ENCODE measurements around the gene SPATC1L.

SPATC1L gene

DNA sequence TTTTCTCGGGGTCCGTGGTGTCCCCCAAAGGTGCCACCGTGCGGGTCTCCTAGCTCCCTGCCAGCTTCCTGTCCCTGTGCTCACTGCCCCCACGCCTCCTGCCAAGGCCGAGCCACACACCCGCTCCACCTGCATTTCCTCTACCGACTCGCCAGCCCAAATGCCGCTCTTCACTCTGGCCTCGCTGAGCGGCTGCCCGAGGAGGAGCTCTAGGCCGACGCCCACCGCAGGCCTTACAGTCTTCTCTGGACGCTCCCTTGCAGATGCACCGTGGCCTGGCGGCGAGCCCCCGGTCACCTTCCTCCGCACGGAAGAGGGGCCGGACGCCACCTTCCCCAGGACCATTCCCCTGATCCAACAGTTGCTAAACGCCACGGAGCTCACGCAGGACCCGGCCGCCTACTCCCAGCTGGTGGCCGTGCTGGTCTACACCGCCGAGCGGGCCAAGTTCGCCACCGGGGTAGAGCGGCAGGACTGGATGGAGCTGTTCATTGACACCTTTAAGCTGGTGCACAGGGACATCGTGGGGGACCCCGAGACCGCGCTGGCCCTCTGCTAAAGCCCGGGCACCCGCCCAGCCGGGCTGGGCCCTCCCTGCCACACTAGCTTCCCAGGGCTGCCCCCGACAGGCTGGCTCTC is 55.2 kb downstream of the SPATC1L start:
- no peak for DNase-seq (ENCODE audit: low read depth, low spot score)
- TF ChIP-seq, protein P1, sequence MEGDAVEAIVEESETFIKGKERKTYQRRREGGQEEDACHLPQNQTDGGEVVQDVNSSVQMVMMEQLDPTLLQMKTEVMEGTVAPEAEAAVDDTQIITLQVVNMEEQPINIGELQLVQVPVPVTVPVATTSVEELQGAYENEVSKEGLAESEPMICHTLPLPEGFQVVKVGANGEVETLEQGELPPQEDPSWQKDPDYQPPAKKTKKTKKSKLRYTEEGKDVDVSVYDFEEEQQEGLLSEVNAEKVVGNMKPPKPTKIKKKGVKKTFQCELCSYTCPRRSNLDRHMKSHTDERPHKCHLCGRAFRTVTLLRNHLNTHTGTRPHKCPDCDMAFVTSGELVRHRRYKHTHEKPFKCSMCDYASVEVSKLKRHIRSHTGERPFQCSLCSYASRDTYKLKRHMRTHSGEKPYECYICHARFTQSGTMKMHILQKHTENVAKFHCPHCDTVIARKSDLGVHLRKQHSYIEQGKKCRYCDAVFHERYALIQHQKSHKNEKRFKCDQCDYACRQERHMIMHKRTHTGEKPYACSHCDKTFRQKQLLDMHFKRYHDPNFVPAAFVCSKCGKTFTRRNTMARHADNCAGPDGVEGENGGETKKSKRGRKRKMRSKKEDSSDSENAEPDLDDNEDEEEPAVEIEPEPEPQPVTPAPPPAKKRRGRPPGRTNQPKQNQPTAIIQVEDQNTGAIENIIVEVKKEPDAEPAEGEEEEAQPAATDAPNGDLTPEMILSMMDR (IDR thresholded peaks at IDR 0.05; ENCODE audit: low read depth, low read length), result no peak
- in situ Hi-C loops (cut with HindIII; ENCODE audit: low sequenced_read_pairs), result no loop called here

GRCh38 chr21:46128106-46128932 is 55.9 kb downstream of the SPATC1L start:
- in situ Hi-C loops (cut with HindIII; ENCODE audit: low sequenced_read_pairs), result no loop called here
- no peak overlapping the region for H3K4me3 ChIP-seq (ENCODE audit: low read depth, low read length)
- no peak for DNase-seq (ENCODE audit: low read depth, low spot score)
- TF ChIP-seq, protein P1 (IDR thresholded peaks at IDR 0.05; ENCODE audit: low read depth, low read length), result no peak

More for the DNA sequence above, 55.2 kb downstream of the SPATC1L start:
- H3K4me3 ChIP-seq (ENCODE audit: low read depth, low read length), result no peak overlapping the region

DNA sequence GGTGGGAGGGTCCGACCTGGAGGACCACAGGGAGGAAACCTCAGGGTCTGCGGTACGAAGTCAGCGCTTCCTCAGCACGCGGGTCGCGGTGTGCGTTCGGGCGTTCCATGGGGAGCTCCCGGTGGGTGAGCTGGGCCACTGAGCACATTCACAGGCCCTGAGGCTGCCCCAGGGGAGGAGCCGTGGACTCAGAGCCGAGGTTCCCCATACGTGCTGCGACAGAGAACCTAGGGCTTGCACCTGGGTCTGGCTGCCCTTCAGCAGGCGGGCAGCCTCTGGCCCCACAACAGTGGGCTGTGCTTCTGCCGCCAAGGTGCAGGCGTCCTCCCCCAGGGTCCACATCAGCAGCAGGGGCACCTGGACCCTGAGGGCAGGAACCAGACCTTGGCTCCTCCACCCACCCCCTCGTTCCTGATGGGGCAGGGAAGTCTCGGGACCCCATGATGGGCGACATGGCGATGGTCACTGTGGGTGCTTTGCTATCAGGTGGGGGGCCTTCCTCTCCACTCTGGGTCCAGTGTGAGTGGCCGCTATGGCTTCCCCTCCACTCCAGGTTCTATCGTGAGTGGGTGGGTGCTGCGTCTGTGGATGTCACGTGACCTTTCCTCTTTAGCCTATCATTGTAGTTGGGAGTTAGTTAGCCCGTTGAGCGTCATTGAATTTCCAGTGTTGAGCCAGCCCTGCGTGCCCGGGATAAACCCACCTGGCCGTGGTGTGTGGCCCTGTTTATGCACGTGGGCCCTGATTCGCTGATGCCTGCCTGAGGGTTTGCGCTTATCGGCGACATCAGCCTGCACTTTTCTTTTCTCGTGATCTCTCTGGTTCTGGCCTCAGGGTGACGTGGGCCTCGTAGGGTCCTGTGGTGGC is 56.8 kb downstream of the SPATC1L start:
- TF ChIP-seq, protein P1 (IDR thresholded peaks at IDR 0.05; ENCODE audit: low read depth, low read length), result no peak

DNA sequence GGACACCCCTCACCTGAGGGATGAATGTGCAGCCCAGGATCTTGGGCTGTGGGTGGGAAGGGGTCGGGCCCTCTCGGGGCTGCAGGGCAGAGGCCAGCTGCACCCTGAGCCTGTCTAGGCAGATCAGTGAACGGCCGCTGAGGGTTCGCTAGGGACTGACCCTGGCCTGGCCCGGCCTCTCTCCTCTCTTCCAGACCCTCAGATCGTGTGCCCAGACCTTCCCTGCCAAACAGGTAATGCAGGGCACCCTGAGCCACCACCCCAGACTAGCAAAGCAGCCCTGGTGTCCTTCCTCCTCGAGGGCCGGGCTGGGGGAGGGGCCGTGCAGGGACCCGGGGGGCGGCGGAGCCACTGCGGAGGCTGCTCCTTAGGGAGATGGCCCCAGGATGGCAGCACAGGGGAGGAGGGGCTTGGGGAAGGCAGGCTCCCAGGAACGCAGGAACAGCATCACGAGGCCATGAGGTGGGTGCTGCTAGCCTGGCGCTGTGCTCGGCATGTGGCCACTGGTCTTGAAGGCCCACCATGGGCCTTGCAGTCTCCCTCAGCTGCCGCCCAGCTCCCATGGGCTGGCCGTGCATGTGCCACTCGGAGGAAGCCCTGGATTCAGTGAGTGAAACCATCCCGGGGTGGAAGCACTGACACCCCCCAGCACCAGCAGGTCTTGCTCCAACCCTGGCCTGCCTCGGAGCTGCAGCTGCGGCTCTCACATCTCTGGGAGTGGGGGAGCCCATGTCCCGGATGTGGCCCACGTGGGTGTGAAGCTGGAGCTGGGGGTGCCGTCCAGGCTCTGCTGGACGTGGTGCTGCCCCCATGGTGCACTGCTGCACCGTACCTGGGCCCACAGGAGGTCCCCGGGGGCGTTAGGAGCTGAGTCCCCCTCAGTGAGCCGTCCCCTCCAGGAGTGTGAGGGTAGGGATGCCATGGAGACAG is 57.7 kb downstream of the SPATC1L start:
- TF ChIP-seq, protein P1 (IDR thresholded peaks at IDR 0.05; ENCODE audit: low read depth, low read length), result no peak
- no peak overlapping the region for H3K4me3 ChIP-seq (ENCODE audit: low read depth, low read length)
- in situ Hi-C loops (cut with HindIII; ENCODE audit: low sequenced_read_pairs), result no loop called here
- no peak for DNase-seq (ENCODE audit: low read depth, low spot score)

More for the DNA sequence above, 56.8 kb downstream of the SPATC1L start:
- in situ Hi-C loops (cut with HindIII; ENCODE audit: low sequenced_read_pairs), result no loop called here
- no peak overlapping the region for H3K4me3 ChIP-seq (ENCODE audit: low read depth, low read length)
- DNase-seq (ENCODE audit: low read depth, low spot score), result no peak

GRCh38 chr21:46125846-46126301 is 58.4 kb downstream of the SPATC1L start:
- TF ChIP-seq, protein P1 (IDR thresholded peaks at IDR 0.05; ENCODE audit: low read depth, low read length), result no peak
- no peak overlapping the region for H3K4me3 ChIP-seq (ENCODE audit: low read depth, low read length)
- in situ Hi-C loops (cut with HindIII; ENCODE audit: low sequenced_read_pairs), result no loop called here
- DNase-seq (ENCODE audit: low read depth, low spot score), result no peak
